ENCODE results near the gene GLIPR2. TPM values are rescaled to one million over a fixed set of nuclear protein-coding genes. Genes with fewer than 3 reads are reported as not detected.

Gene GLIPR2
- total RNA-seq, 1 donor from 2014 or later: 6.3 TPM

DNA sequence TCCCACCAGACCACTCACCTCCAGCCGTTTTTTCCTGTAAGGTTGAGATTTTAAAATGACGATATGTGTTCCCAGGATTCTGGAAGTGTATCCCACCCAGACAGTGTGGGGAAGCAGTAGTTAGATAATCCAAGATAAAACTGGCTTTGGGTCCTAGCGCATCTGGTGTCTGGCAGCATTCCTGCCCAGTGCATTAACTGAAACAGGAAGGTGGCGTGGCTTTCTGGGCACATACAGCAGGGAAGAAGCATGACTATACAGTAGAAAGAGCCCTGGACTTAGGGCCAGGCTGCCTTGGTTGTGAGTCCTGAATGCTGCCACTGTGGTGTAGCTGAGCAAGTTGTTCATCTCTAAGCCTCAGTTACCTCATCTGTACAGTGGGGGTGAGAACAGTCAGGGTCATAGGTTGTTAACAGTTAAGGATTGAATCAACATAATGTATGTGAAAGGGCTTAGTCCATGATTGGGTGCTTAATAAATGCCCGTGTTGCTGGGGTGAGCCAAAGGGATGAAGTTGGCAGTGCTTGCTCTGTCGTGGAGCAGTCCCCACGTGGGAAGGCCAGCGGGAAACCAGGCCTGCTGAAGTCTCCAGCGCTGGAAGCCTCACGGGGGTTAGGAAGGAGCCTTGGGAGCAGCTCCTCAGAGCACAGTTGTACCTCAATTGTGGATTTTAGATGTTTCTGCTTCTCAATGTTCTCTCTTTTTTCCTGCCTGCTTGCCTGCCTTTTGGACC lies 72.2 kb downstream of the GLIPR2 start:
- TF ChIP-seq, protein P1, sequence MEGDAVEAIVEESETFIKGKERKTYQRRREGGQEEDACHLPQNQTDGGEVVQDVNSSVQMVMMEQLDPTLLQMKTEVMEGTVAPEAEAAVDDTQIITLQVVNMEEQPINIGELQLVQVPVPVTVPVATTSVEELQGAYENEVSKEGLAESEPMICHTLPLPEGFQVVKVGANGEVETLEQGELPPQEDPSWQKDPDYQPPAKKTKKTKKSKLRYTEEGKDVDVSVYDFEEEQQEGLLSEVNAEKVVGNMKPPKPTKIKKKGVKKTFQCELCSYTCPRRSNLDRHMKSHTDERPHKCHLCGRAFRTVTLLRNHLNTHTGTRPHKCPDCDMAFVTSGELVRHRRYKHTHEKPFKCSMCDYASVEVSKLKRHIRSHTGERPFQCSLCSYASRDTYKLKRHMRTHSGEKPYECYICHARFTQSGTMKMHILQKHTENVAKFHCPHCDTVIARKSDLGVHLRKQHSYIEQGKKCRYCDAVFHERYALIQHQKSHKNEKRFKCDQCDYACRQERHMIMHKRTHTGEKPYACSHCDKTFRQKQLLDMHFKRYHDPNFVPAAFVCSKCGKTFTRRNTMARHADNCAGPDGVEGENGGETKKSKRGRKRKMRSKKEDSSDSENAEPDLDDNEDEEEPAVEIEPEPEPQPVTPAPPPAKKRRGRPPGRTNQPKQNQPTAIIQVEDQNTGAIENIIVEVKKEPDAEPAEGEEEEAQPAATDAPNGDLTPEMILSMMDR (IDR thresholded peaks at IDR 0.05; ENCODE audit: unreplicated experiment): no peak
- Mint-ChIP-seq H3K27me3 (ENCODE audit: unreplicated experiment) (peaks cover 9% of the 10 kb centered on the region), H3K27ac (ENCODE audit: unreplicated experiment) (peak overlapping the region; percentile 19), H3K4me1 (ENCODE audit: unreplicated experiment) (peaks cover 52% of the 10 kb centered on the region), H3K4me3 (ENCODE audit: unreplicated experiment) (peak overlapping the region; percentile 15), H3K36me3 (ENCODE audit: low read depth, unreplicated experiment) (peaks cover 75% of the 10 kb centered on the region), H3K9me3 (ENCODE audit: unreplicated experiment) (no peaks in the 10 kb centered on the region)
- no peak for DNase-seq (ENCODE audit: low spot score)

DNA sequence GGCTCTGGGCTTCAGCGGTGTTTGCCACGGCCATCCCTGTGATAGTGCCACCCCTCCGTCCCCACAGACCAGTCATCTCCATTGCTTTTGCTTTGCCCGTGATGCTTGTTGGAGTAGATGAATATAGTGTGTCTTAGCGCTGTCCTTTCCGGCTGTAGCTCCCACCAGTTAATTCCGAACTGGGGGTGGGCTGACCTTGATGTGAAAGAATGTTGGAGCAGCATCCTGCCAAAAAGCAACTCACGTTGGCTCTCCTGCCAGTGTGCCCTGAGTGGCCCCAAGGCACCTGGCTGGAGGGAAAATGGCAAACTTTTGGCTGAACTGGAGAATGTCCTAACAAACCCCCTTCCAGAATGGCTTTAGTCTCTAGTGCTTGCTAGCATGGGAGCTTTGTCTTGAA lies 74.2 kb downstream of the GLIPR2 start:
- Mint-ChIP-seq H3K27ac (ENCODE audit: unreplicated experiment) (peak overlapping the region; percentile 74), H3K4me3 (ENCODE audit: unreplicated experiment) (no peak overlapping the region), H3K9me3 (ENCODE audit: unreplicated experiment) (no peaks in the 10 kb centered on the region), H3K27me3 (ENCODE audit: unreplicated experiment) (peaks cover 5% of the 10 kb centered on the region), H3K4me1 (ENCODE audit: unreplicated experiment) (peaks cover 59% of the 10 kb centered on the region), H3K36me3 (ENCODE audit: low read depth, unreplicated experiment) (peaks cover 73% of the 10 kb centered on the region)
- no peak for DNase-seq (ENCODE audit: low spot score)
- TF ChIP-seq, protein P1 (IDR thresholded peaks at IDR 0.05; ENCODE audit: unreplicated experiment): no peak

DNA sequence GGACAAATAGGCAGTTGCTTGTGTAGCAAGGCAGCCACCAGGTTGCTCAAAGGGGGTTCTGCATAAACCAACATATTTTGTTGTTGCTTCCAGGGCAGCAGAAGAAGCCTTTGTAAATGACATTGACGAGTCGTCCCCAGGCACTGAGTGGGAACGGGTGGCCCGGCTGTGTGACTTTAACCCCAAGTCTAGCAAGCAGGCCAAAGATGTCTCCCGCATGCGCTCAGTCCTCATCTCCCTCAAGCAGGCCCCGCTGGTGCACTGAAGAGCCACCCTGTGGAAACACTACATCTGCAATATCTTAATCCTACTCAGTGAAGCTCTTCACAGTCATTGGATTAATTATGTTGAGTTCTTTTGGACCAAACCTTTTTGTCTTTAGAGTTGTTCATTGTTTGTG lies 75.0 kb downstream of the GLIPR2 start:
- Mint-ChIP-seq H3K27me3 (ENCODE audit: unreplicated experiment) (peaks cover 9% of the 10 kb centered on the region), H3K36me3 (ENCODE audit: low read depth, unreplicated experiment) (peaks cover 72% of the 10 kb centered on the region), H3K4me3 (ENCODE audit: unreplicated experiment) (peak overlapping the region; percentile 37), H3K4me1 (ENCODE audit: unreplicated experiment) (peaks cover 64% of the 10 kb centered on the region), H3K9me3 (ENCODE audit: unreplicated experiment) (no peaks in the 10 kb centered on the region), H3K27ac (ENCODE audit: unreplicated experiment) (peak overlapping the region; percentile 86)
- no peak for DNase-seq (ENCODE audit: low spot score)
- TF ChIP-seq, protein P1 (IDR thresholded peaks at IDR 0.05; ENCODE audit: unreplicated experiment): no peak

DNA sequence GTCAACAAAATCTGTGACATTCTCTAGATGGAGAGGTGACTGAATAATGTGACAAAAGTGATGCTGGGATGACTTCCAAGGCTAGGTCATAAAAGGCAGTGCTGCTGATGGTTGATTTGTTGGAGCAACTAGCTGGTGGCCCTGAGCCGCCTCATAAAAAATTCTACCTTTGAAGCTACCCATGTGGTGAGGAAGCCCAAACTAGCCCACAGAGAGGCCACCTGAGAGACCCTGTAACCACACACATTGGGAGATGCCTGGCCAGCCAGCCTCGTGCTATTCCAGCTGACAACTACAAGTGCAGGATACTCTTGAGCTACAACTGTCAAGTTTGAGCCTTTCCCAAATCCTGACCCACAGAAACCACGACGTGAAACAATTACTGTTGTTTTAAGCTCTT lies 76.9 kb downstream of the GLIPR2 start:
- Mint-ChIP-seq H3K4me3 (ENCODE audit: unreplicated experiment) (no peak overlapping the region), H3K27me3 (ENCODE audit: unreplicated experiment) (peaks cover 9% of the 10 kb centered on the region), H3K4me1 (ENCODE audit: unreplicated experiment) (peaks cover 51% of the 10 kb centered on the region), H3K9me3 (ENCODE audit: unreplicated experiment) (no peaks in the 10 kb centered on the region), H3K36me3 (ENCODE audit: low read depth, unreplicated experiment) (peaks cover 64% of the 10 kb centered on the region), H3K27ac (ENCODE audit: unreplicated experiment) (no peak overlapping the region)
- TF ChIP-seq, protein P1 (IDR thresholded peaks at IDR 0.05; ENCODE audit: unreplicated experiment): no peak
- DNase-seq (ENCODE audit: low spot score): no peak

Other genes with a start within 250 kb of the GLIPR2 start
- gene HRCT1, start 230.5 kb upstream of the GLIPR2 start, total RNA-seq (ENCODE audit: unreplicated experiment): 0.87 TPM
- gene SPAAR, start 227.2 kb upstream of the GLIPR2 start, total RNA-seq (ENCODE audit: unreplicated experiment): 32.0 TPM
- gene OR2S2, start 178.6 kb upstream of the GLIPR2 start, total RNA-seq (ENCODE audit: unreplicated experiment): not detected
- 48.2 TPM for gene RECK, start 99.8 kb upstream of the GLIPR2 start, total RNA-seq (ENCODE audit: unreplicated experiment)
- gene CCIN, start 32.7 kb downstream of the GLIPR2 start, total RNA-seq (ENCODE audit: unreplicated experiment): not detected
- gene CLTA, start 54.2 kb downstream of the GLIPR2 start, total RNA-seq (ENCODE audit: unreplicated experiment): 330 TPM
- gene GNE, start 121.7 kb downstream of the GLIPR2 start, total RNA-seq (ENCODE audit: unreplicated experiment): 12.0 TPM